ENCODE measurements around the gene C9orf57.
A peak's percentile ranks its signal among the peaks of the same experiment; 100 is the strongest.

C9orf57 gene

DNA sequence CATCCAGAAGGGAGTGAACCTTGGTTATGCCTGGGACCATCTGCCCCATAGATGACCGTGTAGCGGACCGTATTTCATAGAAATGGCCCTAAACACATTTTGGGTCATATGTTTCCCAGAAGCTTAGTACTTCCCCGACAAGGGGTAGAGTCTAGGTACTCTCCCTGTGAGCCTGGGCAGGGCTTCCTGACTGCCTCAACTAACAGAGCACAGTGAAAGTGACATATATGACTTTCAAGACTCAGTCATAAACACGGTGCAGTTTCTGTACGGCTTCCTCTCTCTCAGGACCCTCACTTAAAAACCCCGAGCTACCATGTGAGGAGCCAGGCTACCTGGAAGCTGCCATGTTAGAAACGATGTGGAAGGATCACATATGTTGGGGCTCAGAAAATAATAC lies 20.9 kb downstream of the C9orf57 start:
- no peak for TF ChIP-seq CTCF (IDR thresholded peaks at IDR 0.05)
- TF ChIP-seq ZFX (IDR thresholded peaks at IDR 0.05; ENCODE audit: borderline replicate concordance), result no peak
- H3K27ac ChIP-seq, result no peak overlapping the region

DNA sequence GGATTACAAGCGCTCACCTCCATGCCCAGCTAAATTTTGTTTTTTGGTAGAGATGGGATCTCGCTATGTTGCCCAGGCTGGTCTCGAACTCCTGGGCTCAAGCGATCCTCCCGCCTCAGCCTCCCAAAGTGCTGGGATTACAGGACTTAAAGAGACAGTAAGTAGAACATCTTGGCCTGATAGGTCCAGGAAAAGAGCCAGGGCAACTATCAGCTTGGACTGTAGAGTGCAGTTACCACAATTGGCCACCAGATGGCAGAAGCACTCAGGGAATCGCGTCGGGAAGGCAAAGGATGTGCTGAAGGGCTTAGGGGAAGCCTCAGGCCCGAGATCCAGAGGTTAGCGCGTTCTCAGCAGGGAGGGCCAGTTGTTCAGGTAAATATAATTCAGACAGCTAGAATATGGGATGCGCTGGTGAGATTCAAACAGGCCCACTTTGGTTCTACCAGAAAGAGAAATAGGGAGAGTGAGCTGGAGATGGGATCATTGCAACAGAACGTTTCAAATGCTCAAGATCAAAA lies 21.5 kb downstream of the C9orf57 start:
- TF ChIP-seq ZFX (IDR thresholded peaks at IDR 0.05; ENCODE audit: borderline replicate concordance) (no peak), CTCF (IDR thresholded peaks at IDR 0.05) (peak; percentile 89)
- no peak overlapping the region for H3K27ac ChIP-seq

- H3K27ac ChIP-seq, result no peak overlapping the region
- TF ChIP-seq CTCF (IDR thresholded peaks at IDR 0.05) (no peak), ZFX (IDR thresholded peaks at IDR 0.05; ENCODE audit: borderline replicate concordance) (no peak)
Observed at GRCh38 chr9:72038408-72038807, 22.0 kb downstream of the C9orf57 start.

DNA sequence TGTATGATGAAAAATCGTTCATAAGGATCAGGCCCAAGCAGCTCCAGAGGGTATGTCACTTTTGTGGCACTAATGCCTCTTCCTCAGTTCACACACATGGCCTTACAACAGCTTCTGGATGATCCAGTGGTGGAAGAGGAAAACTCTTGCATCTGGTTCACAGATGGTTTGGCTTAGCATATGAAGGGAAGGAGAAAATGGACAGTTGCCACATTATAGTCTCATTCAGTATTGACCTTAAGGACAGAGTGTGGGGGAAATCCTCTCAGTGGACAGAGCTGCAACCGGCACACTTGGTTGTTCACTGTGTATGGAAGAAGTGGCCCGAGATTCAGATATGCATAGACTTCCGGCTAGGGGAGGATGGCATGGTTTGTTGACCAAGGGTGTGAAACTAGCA lies 22.8 kb downstream of the C9orf57 start:
- TF ChIP-seq ZFX (IDR thresholded peaks at IDR 0.05; ENCODE audit: borderline replicate concordance), result no peak
- H3K27ac ChIP-seq, result no peak overlapping the region

DNA sequence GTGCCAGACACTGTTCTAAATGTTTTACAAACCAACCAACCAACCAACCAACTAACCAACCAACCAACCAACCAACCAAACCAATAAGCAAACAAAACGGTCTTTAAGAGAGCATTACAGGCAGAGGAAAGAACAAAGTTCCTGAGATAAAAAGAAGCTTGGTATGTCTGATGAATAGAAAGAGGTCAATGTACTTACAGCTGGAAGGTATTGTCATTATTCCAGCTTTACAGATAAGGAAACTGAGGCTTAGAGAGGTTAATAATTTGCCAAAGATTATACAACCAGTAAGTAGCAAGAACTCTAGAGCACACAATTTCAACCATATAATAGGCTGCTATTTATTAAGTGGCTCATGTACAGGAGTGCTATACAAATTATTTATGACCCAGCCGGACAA lies 29.6 kb downstream of the C9orf57 start:
- TF ChIP-seq ZFX (IDR thresholded peaks at IDR 0.05; ENCODE audit: borderline replicate concordance), result no peak
- TF ChIP-seq CTCF (IDR thresholded peaks at IDR 0.05), result no peak
- H3K27ac ChIP-seq, result no peak overlapping the region

- no peak overlapping the region for H3K27ac ChIP-seq
- TF ChIP-seq ZFX (IDR thresholded peaks at IDR 0.05; ENCODE audit: borderline replicate concordance), result no peak
- no peak for TF ChIP-seq CTCF (IDR thresholded peaks at IDR 0.05)
Observed at GRCh38 chr9:72029986-72030385, 30.4 kb downstream of the C9orf57 start.

- TF ChIP-seq CTCF (IDR thresholded peaks at IDR 0.05), result no peak
- TF ChIP-seq ZFX (IDR thresholded peaks at IDR 0.05; ENCODE audit: borderline replicate concordance), result no peak
Observed at GRCh38 chr9:72025906-72026305, 34.5 kb downstream of the C9orf57 start.

DNA sequence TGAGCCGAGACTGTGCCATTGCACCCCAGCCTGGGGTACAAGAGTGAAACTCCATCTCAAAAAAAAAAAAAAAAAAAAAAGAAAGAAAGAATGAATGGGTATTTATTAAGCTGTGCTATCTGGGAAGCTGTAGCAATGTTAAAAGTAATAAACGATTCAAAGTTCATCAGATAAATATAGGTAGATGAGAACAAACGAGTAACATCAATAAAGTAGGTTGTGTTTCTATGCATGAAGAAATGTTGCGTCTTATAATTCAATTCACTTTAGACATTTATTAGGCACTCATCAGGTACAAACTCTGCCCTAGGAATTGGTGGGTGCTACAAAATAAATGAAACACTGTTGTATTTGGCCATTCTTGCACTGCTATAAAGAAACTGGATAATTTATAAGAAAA lies 36.8 kb downstream of the C9orf57 start:
- no peak overlapping the region for H3K27ac ChIP-seq
- TF ChIP-seq ZFX (IDR thresholded peaks at IDR 0.05; ENCODE audit: borderline replicate concordance) (no peak), CTCF (IDR thresholded peaks at IDR 0.05) (no peak)

More at GRCh38 chr9:72025906-72026305, 34.5 kb downstream of the C9orf57 start:
- H3K27ac ChIP-seq, result peak overlapping the region; percentile 62
